Measurements from ENCODE around the gene KCNJ6.
A peak's percentile ranks its signal among the peaks of the same experiment; 100 is the strongest.

Gene KCNJ6

GRCh38 chr21:37688952-37689659 lies 227.2 kb downstream of the KCNJ6 start:
- Histone ChIP-seq H3K4me3 (no peak overlapping the region), H3K36me3 (replicated peaks) (no peaks in the 10 kb centered on the region), H3K27me3 (ENCODE audit: low read depth) (no peaks in the 10 kb centered on the region), H3K4me1 (no peaks in the 10 kb centered on the region), H3K9me3 (no peaks in the 10 kb centered on the region)
- DNase-seq (ENCODE audit: low spot score in 2 of 2): no peak
- in situ Hi-C loops (cut with MboI; ENCODE audit: low sequenced_read_pairs): no loop called here

GRCh38 chr21:37686991-37687810 lies 229.1 kb downstream of the KCNJ6 start:
- no peak overlapping the region for H3K4me3 ChIP-seq
- no peaks in the 10 kb centered on the region for H3K9me3 ChIP-seq
- no peak for DNase-seq (ENCODE audit: low spot score in 2 of 2)
- no peaks in the 10 kb centered on the region for H3K27me3 ChIP-seq (ENCODE audit: low read depth)
- H3K4me1 ChIP-seq: no peaks in the 10 kb centered on the region
- in situ Hi-C loops (cut with MboI; ENCODE audit: low sequenced_read_pairs): no loop called here
- H3K36me3 ChIP-seq (replicated peaks): no peaks in the 10 kb centered on the region

- Histone ChIP-seq H3K4me1 (no peaks in the 10 kb centered on the region), H3K9me3 (no peaks in the 10 kb centered on the region), H3K27me3 (ENCODE audit: low read depth) (no peaks in the 10 kb centered on the region), H3K4me3 (no peak overlapping the region), H3K36me3 (replicated peaks) (no peaks in the 10 kb centered on the region)
- in situ Hi-C loops (cut with MboI; ENCODE audit: low sequenced_read_pairs): no loop called here
- DNase-seq (ENCODE audit: low spot score in 2 of 2): no peak
These were observed 231.7 kb downstream of the KCNJ6 start for GRCh38 chr21:37684547-37684946.

GRCh38 chr21:37684115-37684493 lies 232.2 kb downstream of the KCNJ6 start:
- Histone ChIP-seq H3K4me1 (no peaks in the 10 kb centered on the region), H3K27me3 (ENCODE audit: low read depth) (no peaks in the 10 kb centered on the region), H3K36me3 (replicated peaks) (no peaks in the 10 kb centered on the region), H3K4me3 (no peak overlapping the region), H3K9me3 (no peaks in the 10 kb centered on the region)
- no peak for DNase-seq (ENCODE audit: low spot score in 2 of 2)
- in situ Hi-C loops (cut with MboI; ENCODE audit: low sequenced_read_pairs): no loop called here

- H3K4me3 ChIP-seq: no peak overlapping the region
- H3K36me3 ChIP-seq (replicated peaks): no peaks in the 10 kb centered on the region
- in situ Hi-C loops (cut with MboI; ENCODE audit: low sequenced_read_pairs): no loop called here
- H3K27me3 ChIP-seq (ENCODE audit: low read depth): no peaks in the 10 kb centered on the region
- no peaks in the 10 kb centered on the region for H3K4me1 ChIP-seq
- DNase-seq (ENCODE audit: low spot score in 2 of 2): no peak
- H3K9me3 ChIP-seq: no peaks in the 10 kb centered on the region
These were observed 232.7 kb downstream of the KCNJ6 start for GRCh38 chr21:37683396-37684114.

- no peak for DNase-seq (ENCODE audit: low spot score in 2 of 2)
- Histone ChIP-seq H3K4me1 (no peaks in the 10 kb centered on the region), H3K9me3 (no peaks in the 10 kb centered on the region), H3K36me3 (replicated peaks) (no peaks in the 10 kb centered on the region), H3K27me3 (ENCODE audit: low read depth) (no peaks in the 10 kb centered on the region), H3K4me3 (no peak overlapping the region)
- in situ Hi-C loops (cut with MboI; ENCODE audit: low sequenced_read_pairs): no loop called here
These were observed 233.3 kb downstream of the KCNJ6 start for GRCh38 chr21:37682966-37683365.

- H3K4me3 ChIP-seq: no peak overlapping the region
- no peaks in the 10 kb centered on the region for H3K4me1 ChIP-seq
- in situ Hi-C loops (cut with MboI; ENCODE audit: low sequenced_read_pairs): no loop called here
- H3K27me3 ChIP-seq (ENCODE audit: low read depth): 0 out of 2 replicates have a peak, but pooled peaks cover 3% of the 10 kb centered on the region
- DNase-seq (ENCODE audit: low spot score in 2 of 2): no peak
- no peaks in the 10 kb centered on the region for H3K9me3 ChIP-seq
- no peaks in the 10 kb centered on the region for H3K36me3 ChIP-seq (replicated peaks)
These were observed 239.3 kb downstream of the KCNJ6 start for GRCh38 chr21:37677006-37677405.

- Histone ChIP-seq H3K4me3 (no peak overlapping the region), H3K27me3 (ENCODE audit: low read depth) (0 out of 2 replicates have a peak, but pooled peaks cover 3% of the 10 kb centered on the region), H3K36me3 (replicated peaks) (no peaks in the 10 kb centered on the region), H3K4me1 (no peaks in the 10 kb centered on the region), H3K9me3 (no peaks in the 10 kb centered on the region)
- peak; percentile 4 to 77 for DNase-seq (ENCODE audit: low spot score in 2 of 2)
- in situ Hi-C loops (cut with MboI; ENCODE audit: low sequenced_read_pairs): no loop called here
These were observed 241.0 kb downstream of the KCNJ6 start for GRCh38 chr21:37675202-37675801.

- DNase-seq (ENCODE audit: low spot score in 2 of 2): no peak
- in situ Hi-C loops (cut with MboI; ENCODE audit: low sequenced_read_pairs): no loop called here
- Histone ChIP-seq H3K9me3 (no peaks in the 10 kb centered on the region; the same call in 1 of the 2 replicates), H3K36me3 (replicated peaks) (no peaks in the 10 kb centered on the region), H3K4me1 (peaks cover under 1% of the 10 kb centered on the region; the same call in 1 of the 2 replicates), H3K4me3 (no peak overlapping the region), H3K27me3 (ENCODE audit: low read depth) (0 out of 2 replicates have a peak, but pooled peaks cover 3% of the 10 kb centered on the region)
These were observed 242.3 kb downstream of the KCNJ6 start for GRCh38 chr21:37673801-37674575.

GRCh38 chr21:37671381-37671780 lies 244.9 kb downstream of the KCNJ6 start:
- in situ Hi-C loops (cut with MboI; ENCODE audit: low sequenced_read_pairs): no loop called here
- Histone ChIP-seq H3K36me3 (replicated peaks) (no peaks in the 10 kb centered on the region), H3K9me3 (no peaks in the 10 kb centered on the region; the same call in 1 of the 2 replicates), H3K4me3 (no peak overlapping the region), H3K4me1 (peaks cover 6% of the 10 kb centered on the region; the same call in 1 of the 2 replicates), H3K27me3 (ENCODE audit: low read depth) (0 out of 2 replicates have a peak, but pooled peaks cover 3% of the 10 kb centered on the region)
- DNase-seq (ENCODE audit: low spot score in 2 of 2): no peak

GRCh38 chr21:37670883-37671282 lies 245.4 kb downstream of the KCNJ6 start:
- H3K9me3 ChIP-seq: no peaks in the 10 kb centered on the region; the same call in 1 of the 2 replicates
- no peak for DNase-seq (ENCODE audit: low spot score in 2 of 2)
- H3K36me3 ChIP-seq (replicated peaks): no peaks in the 10 kb centered on the region
- 0 out of 2 replicates have a peak, but pooled peaks cover 3% of the 10 kb centered on the region for H3K27me3 ChIP-seq (ENCODE audit: low read depth)
- H3K4me3 ChIP-seq: no peak overlapping the region
- H3K4me1 ChIP-seq: peaks cover 6% of the 10 kb centered on the region; the same call in 1 of the 2 replicates
- in situ Hi-C loops (cut with MboI; ENCODE audit: low sequenced_read_pairs): no loop called here

- H3K9me3 ChIP-seq: no peaks in the 10 kb centered on the region; the same call in 1 of the 2 replicates
- peak in 1 of 2 experiments; percentile 3 for DNase-seq (ENCODE audit: low spot score in 2 of 2)
- in situ Hi-C loops (cut with MboI; ENCODE audit: low sequenced_read_pairs): no loop called here
- H3K4me1 ChIP-seq: peaks cover 6% of the 10 kb centered on the region; the same call in 1 of the 2 replicates
- H3K27me3 ChIP-seq (ENCODE audit: low read depth): no peaks in the 10 kb centered on the region
- H3K36me3 ChIP-seq (replicated peaks): no peaks in the 10 kb centered on the region
- H3K4me3 ChIP-seq: no peak overlapping the region
These were observed 247.0 kb downstream of the KCNJ6 start for GRCh38 chr21:37669249-37669648.

Measured in HAP-1 (cell line).